ENCODE data around the gene EVA1C.
"Not testable (repeated sequence)": the region's sequence is repeated elsewhere in the genome, so short reads cannot be mapped to it uniquely, and the experiment has no call there.

EVA1C gene

GRCh38 chr21:32519945-32520874, 107.7 kb downstream of the EVA1C start:
- Histone ChIP-seq H3K36me3 (no peaks in the 10 kb centered on the region), H3K27ac (peak overlapping the region in 5 of 11 experiments; percentile 14 to 56 (median 34); a peak in 6 of 22 replicates), H4K20me1 (no peaks in the 10 kb centered on the region), H3K4me1 (peaks cover 0 to 28% (median 20%) of the 10 kb centered on the region in 10 experiments; a peak in 10 of 20 replicates), H3K4me2 (peak overlapping the region in 6 of 11 experiments; percentile 3 to 31 (median 19); a peak in 5 of 22 replicates), H3K9me3 (replicated peaks in 1 of 11) (peaks cover 0 to 15% (median 5%) of the 10 kb centered on the region in 11 experiments; a peak in 9 of 22 replicates), H3K27me3 (no peaks in the 10 kb centered on the region), H3K4me3 (no peak overlapping the region), H3K9ac (no peak overlapping the region)
- no peak for TF ChIP-seq Cebpa-rat (IDR thresholded peaks at IDR 0.05)

GRCh38 chr21:32520875-32521735, 108.6 kb downstream of the EVA1C start:
- Histone ChIP-seq H3K27me3 (no peaks in the 10 kb centered on the region), H3K4me2 (peak overlapping the region in 8 of 11 experiments; percentile 16 to 42 (median 24); a peak in 10 of 22 replicates), H4K20me1 (no peaks in the 10 kb centered on the region), H3K9me3 (replicated peaks in 1 of 11) (peaks cover 0 to 17% (median 5%) of the 10 kb centered on the region in 11 experiments; a peak in 9 of 22 replicates), H3K36me3 (no peaks in the 10 kb centered on the region), H3K4me3 (no peak overlapping the region), H3K27ac (peak overlapping the region in 8 of 11 experiments; percentile 5 to 65 (median 30); a peak in 9 of 22 replicates), H3K4me1 (peaks cover 0 to 28% (median 20%) of the 10 kb centered on the region in 10 experiments; a peak in 10 of 20 replicates), H3K9ac (peak overlapping the region in 2 of 11 experiments; percentile 9 to 27; a peak in 2 of 22 replicates)
- TF ChIP-seq Cebpa-rat (IDR thresholded peaks at IDR 0.05), result peak in 7 of 11 experiments; percentile 17 to 81 (median 45); a peak in 6 of 22 replicates

- peak overlapping the region in 2 of 11 experiments; percentile 7 to 9; a peak in 2 of 22 replicates for H3K9ac ChIP-seq
- no peaks in the 10 kb centered on the region for H3K36me3 ChIP-seq
- H3K4me2 ChIP-seq, result peak overlapping the region in 7 of 11 experiments; percentile 16 to 42 (median 25); a peak in 8 of 22 replicates
- no peak overlapping the region for H3K4me3 ChIP-seq
- H4K20me1 ChIP-seq, result no peaks in the 10 kb centered on the region
- no peak for TF ChIP-seq Cebpa-rat (IDR thresholded peaks at IDR 0.05)
- H3K27me3 ChIP-seq, result no peaks in the 10 kb centered on the region
- peak overlapping the region in 7 of 11 experiments; percentile 5 to 65 (median 35); a peak in 6 of 22 replicates for H3K27ac ChIP-seq
- H3K9me3 ChIP-seq (replicated peaks in 1 of 11), result peaks cover 3 to 24% (median 7%) of the 10 kb centered on the region in 11 experiments; a peak in 15 of 22 replicates
- peaks cover 0 to 28% (median 20%) of the 10 kb centered on the region in 10 experiments; a peak in 10 of 20 replicates for H3K4me1 ChIP-seq
Measured at GRCh38 chr21:32521736-32522355, 109.3 kb downstream of the EVA1C start.

- Histone ChIP-seq H3K27me3 (no peaks in the 10 kb centered on the region), H3K4me2 (no peak overlapping the region), H3K27ac (no peak overlapping the region), H4K20me1 (no peaks in the 10 kb centered on the region), H3K9ac (no peak overlapping the region), H3K4me3 (no peak overlapping the region), H3K36me3 (no peaks in the 10 kb centered on the region), H3K4me1 (peaks cover 0 to 28% (median 19%) of the 10 kb centered on the region in 10 experiments; a peak in 10 of 20 replicates), H3K9me3 (replicated peaks in 1 of 11) (peaks cover 4 to 26% (median 14%) of the 10 kb centered on the region in 11 experiments; a peak in 16 of 22 replicates)
- no peak for TF ChIP-seq Cebpa-rat (IDR thresholded peaks at IDR 0.05)
Measured at GRCh38 chr21:32523463-32523862, 111.0 kb downstream of the EVA1C start.

- H3K4me3 ChIP-seq, result no peak overlapping the region
- H3K9me3 ChIP-seq (replicated peaks in 1 of 11), result peaks cover 0 to 21% (median 9%) of the 10 kb centered on the region in 11 experiments; a peak in 15 of 22 replicates
- no peaks in the 10 kb centered on the region for H4K20me1 ChIP-seq
- no peak overlapping the region for H3K4me2 ChIP-seq
- TF ChIP-seq Cebpa-rat (IDR thresholded peaks at IDR 0.05), result no peak
- H3K9ac ChIP-seq, result no peak overlapping the region
- no peaks in the 10 kb centered on the region for H3K36me3 ChIP-seq
- H3K27me3 ChIP-seq, result no peaks in the 10 kb centered on the region
- H3K27ac ChIP-seq, result no peak overlapping the region
- H3K4me1 ChIP-seq, result peaks cover 0 to 28% (median 19%) of the 10 kb centered on the region in 10 experiments; a peak in 10 of 20 replicates
Measured at GRCh38 chr21:32523988-32524719, 111.6 kb downstream of the EVA1C start.

DNA sequence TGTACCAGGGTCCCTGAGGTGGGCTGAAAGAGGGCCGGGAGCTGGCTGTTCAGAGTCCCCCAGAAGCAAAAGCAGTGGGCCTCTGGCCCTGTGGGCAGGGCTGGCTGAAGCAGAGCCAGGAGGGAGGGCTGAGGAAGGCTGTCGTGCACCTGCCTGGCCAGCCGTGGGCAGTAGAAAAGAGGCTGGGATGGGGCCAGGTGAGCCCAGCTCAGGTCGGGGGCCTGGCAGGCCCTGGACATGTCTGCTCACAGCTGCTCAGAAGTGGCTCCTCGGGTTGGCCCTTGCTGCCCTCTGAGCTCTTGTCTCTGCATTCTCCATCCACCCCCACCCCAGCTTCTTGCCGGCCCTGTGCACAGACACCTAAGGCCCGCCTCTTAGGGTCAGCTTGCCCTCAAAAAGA, 112.8 kb downstream of the EVA1C start:
- no peak overlapping the region for H3K4me2 ChIP-seq
- TF ChIP-seq Cebpa-rat (IDR thresholded peaks at IDR 0.05), result no peak
- H3K36me3 ChIP-seq, result no peaks in the 10 kb centered on the region
- H3K9me3 ChIP-seq (replicated peaks in 1 of 11), result peaks cover 2 to 22% (median 9%) of the 10 kb centered on the region in 11 experiments; a peak in 17 of 22 replicates
- H3K4me3 ChIP-seq, result no peak overlapping the region
- H3K4me1 ChIP-seq, result peaks cover 0 to 22% (median 16%) of the 10 kb centered on the region in 10 experiments; a peak in 10 of 20 replicates
- H4K20me1 ChIP-seq, result no peaks in the 10 kb centered on the region
- H3K27me3 ChIP-seq, result no peaks in the 10 kb centered on the region
- no peak overlapping the region for H3K27ac ChIP-seq
- H3K9ac ChIP-seq, result no peak overlapping the region

DNA sequence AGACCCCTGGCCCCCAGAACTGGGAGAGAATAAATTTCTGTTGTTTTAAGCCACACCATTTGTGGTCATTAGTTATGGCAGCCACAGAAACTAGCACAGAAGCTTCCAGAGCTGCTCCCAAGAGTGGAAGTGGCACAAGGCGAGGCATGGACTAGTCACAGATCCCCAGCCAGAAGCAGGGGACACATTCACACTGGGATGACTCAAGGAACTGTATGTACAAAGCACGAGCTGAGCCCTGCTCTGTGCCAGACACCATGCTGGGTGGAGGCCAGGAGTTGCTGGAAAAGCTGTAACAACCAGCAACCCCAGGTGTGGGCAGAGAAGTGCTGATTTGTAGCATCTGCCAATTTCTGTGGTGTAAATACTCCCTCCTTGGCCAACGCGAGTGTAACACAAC, 117.2 kb downstream of the EVA1C start:
- no peak overlapping the region for H3K4me2 ChIP-seq
- no peaks in the 10 kb centered on the region for H3K36me3 ChIP-seq
- H3K27ac ChIP-seq, result no peak overlapping the region
- H3K27me3 ChIP-seq, result no peaks in the 10 kb centered on the region
- peaks cover 6 to 31% (median 17%) of the 10 kb centered on the region in 11 experiments; a peak in 18 of 22 replicates for H3K9me3 ChIP-seq (replicated peaks in 1 of 11)
- TF ChIP-seq Cebpa-rat (IDR thresholded peaks at IDR 0.05), result no peak
- H3K9ac ChIP-seq, result no peak overlapping the region
- no peak overlapping the region for H3K4me3 ChIP-seq
- H4K20me1 ChIP-seq, result no peaks in the 10 kb centered on the region
- 0 out of 20 replicates have a peak, but pooled peaks cover 0 to 5% (median 0%) of the 10 kb centered on the region in 10 experiments for H3K4me1 ChIP-seq

DNA sequence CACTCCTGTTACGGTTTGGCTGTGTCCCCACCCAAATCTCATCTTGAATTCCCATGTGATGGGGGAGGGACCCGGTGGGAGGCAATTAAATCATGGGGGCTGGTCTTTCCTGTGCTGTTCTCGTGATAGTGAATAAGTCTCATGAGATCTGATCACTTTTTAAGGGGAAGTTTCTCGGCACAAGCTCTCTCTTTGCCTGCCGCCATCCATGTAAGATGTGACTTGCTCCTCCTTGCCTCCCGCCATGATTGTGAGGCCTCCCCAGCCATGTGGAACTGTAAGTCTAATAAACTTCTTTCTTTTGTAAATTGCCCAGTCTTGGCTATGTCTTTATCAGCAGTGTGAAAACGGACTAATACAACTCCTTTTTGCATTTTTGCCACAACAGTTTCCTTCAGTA, 118.3 kb downstream of the EVA1C start:
- not testable (repeated sequence) for H3K9ac ChIP-seq, H3K36me3 ChIP-seq, H3K4me3 ChIP-seq, H4K20me1 ChIP-seq, H3K27ac ChIP-seq, H3K27me3 ChIP-seq, H3K4me2 ChIP-seq, H3K4me1 ChIP-seq
- peaks cover 6 to 31% (median 17%) of the 10 kb centered on the region in 11 experiments; a peak in 18 of 22 replicates for H3K9me3 ChIP-seq (replicated peaks in 1 of 11)

DNA sequence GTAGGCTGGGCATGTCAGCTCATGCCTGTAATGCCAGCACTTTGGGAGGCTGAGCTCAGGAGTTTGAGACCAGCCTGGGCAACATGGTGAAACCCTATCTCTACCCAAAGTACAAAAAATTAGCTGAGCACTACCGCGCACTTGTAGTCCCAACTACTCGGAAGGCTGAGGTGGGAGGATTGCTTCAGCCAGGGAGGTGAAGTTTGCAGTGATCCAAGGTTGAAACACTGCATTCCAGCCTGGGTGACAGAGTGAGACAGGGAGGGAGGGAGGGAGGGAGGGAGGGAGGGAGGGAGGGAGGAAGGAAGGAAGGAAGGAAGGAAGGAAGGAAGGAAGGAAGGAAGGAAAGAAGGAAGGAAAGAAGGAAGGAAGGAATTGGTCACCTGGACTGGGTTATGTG, 119.1 kb downstream of the EVA1C start:
- not testable (repeated sequence) for H3K4me3 ChIP-seq, H3K27me3 ChIP-seq, H3K4me1 ChIP-seq, H3K9ac ChIP-seq, H3K4me2 ChIP-seq, H3K36me3 ChIP-seq, H3K27ac ChIP-seq, H4K20me1 ChIP-seq
- peaks cover 6 to 28% (median 17%) of the 10 kb centered on the region in 11 experiments; a peak in 18 of 22 replicates for H3K9me3 ChIP-seq (replicated peaks in 1 of 11)

All from BLaER1 treated with 17β-estradiol and CSF1 and Interleukin-3, amounts not matched to agents 10 nM and 100 nM (cell line).